ENCODE results near the gene GRIP2.

DNA sequence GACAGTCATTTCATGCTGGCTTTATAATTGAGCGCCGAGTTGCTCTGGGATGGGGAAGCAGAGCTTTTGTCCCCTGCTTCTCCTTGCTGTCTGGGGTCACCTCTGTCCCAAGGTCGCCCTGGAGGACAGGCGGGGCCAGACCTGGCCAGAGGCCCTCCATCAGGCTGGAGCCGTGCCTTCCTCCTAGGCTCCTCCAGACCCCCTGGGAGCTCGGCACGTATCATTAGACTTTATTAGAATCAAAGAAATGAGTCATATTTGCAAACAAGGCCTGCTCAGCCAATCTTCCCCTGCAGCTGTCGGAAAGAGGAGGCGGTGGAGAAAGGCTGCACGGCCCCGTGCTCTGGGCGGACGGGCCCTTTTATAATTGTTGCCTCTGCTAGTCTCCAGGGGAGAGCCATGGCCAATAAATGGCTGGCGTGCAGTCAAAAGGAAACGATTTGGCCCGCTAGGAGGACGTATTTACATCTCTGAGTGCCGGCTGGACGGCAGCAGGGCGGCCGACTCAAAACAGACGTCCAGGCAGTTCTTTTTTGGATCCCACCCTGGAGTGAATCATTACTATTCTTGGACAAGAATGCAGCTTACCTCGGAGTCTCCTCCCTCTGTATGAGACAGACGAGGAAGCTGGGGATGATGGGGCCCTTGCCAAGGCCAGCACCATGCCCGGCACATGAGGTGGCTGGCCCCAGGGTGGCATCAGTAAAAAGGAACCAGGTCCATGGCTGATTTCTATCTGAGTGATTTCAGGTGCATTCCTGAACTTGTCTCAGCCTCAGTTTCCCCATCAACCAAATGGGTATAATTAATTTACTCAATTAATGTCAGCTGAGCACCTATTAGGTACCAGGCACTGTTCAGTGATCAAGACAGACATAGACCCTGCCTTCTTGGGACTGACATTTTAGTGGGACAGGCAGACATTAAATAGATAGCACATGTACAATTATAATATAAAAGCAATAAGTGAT is 87.1 kb downstream of the GRIP2 start:
- TF ChIP-seq SUZ12 (IDR thresholded peaks at IDR 0.05): no peak
- TF ChIP-seq ZNF384 (IDR thresholded peaks at IDR 0.05): no peak
- no peak for TF ChIP-seq FOXM1 (IDR thresholded peaks at IDR 0.05; ENCODE audit: borderline replicate concordance)
- TF ChIP-seq SP1 (IDR thresholded peaks at IDR 0.05): no peak
